H1 (cell line): Measurements from ENCODE around the gene OGFOD2. TPM values are rescaled to one million over a fixed set of nuclear protein-coding genes. Genes with fewer than 3 reads are reported as not detected.

Source experiments
- CTCF ChIA-PET: fragments of 300-600 bp; sonication (Branson Sonifier 250); formaldehyde crosslinking; loops from one replicate; lab custom pipeline; 2021; ENCODE audit not compliant: partially characterized antibody; lab: Charles Lee
- POLR2A ChIA-PET: fragments of 300-600 bp; sonication (Branson Sonifier 250); formaldehyde crosslinking; loops from one replicate; lab custom pipeline; 2021; ENCODE audit warnings: inconsistent platforms; ENCODE audit not compliant: partially characterized antibody; lab: Charles Lee
- DNase-seq, 2 experiments: peaks; one replicate each; pipeline versions ENCODE4 v3.0.0 to v3.0.0-alpha.2; 2010 to 2022; ENCODE audit warnings: low spot score in 2 of 2, low read depth in 1 of 2, mixed read lengths in 1 of 2
- FAIRE-seq: peaks from 2 replicates; lab custom pipeline; 2011; peaks lifted over from hg19 to GRCh38; lab: Jason Lieb, UNC
- H2AFZ ChIP-seq: 2 replicates; pipeline ENCODE4 v1.8.1; 2012; ENCODE audit warnings: low read length, inconsistent platforms
- H2AK5ac ChIP-seq: 2 replicates; pipeline ENCODE4 v1.6.1; 2013; ENCODE audit warnings: low read depth, low read length
- H2BK120ac ChIP-seq: replicated peaks from 2 replicates; pipeline ENCODE3; 2013; ENCODE audit warnings: low read depth, low read length, inconsistent platforms
- H2BK12ac ChIP-seq: 2 replicates; pipeline ENCODE4 v1.6.1; 2013; ENCODE audit warnings: low read depth, low read length
- H2BK15ac ChIP-seq: 2 replicates; pipeline ENCODE4 v1.6.1; 2013; ENCODE audit warnings: low read length
- H2BK20ac ChIP-seq: 2 replicates; pipeline ENCODE4 v1.6.1; 2013; ENCODE audit warnings: low read length
- H2BK5ac ChIP-seq: 2 replicates; pipeline ENCODE4 v1.6.1; 2013; ENCODE audit warnings: low read depth, low read length
- H3K14ac ChIP-seq: 2 replicates; pipeline ENCODE4 v1.6.1; 2013; ENCODE audit warnings: inconsistent platforms; ENCODE audit not compliant: insufficient read length
- H3K18ac ChIP-seq: 2 replicates; pipeline ENCODE4 v1.6.1; 2013; ENCODE audit warnings: low read length; ENCODE audit errors: extremely low read depth
- H3K23ac ChIP-seq: 2 replicates; pipeline ENCODE4 v1.6.1; 2013; ENCODE audit warnings: inconsistent platforms; ENCODE audit not compliant: insufficient read length
- H3K23me2 ChIP-seq: 2 replicates; pipeline ENCODE4 v1.6.1; 2013; ENCODE audit warnings: low read depth, low read length
- H3K27ac ChIP-seq: 2 replicates; pipeline ENCODE4 v1.6.1; 2011; ENCODE audit warnings: low read depth, low read length, inconsistent platforms
- H3K27me3 ChIP-seq, 4 experiments: replicated peaks in 1 of 4; 1 replicate in 1 of 4; 2 replicates in 3 of 4; pipeline versions ENCODE4 v1.6.1 to v1.8.1; 2011 to 2013; ENCODE audit warnings: low read length in 3 of 4, mild to moderate bottlenecking in 3 of 4, inconsistent platforms in 2 of 4, mixed read lengths in 2 of 4, moderate library complexity in 1 of 4; ENCODE audit not compliant: control insufficient read depth in 3 of 4, insufficient read depth in 3 of 4; ENCODE audit errors: extremely low read depth in 1 of 4
- H3K36me3 ChIP-seq, 4 experiments: 2 replicates each; pipeline versions ENCODE4 v1.6.1 to v1.8.1; 2011 to 2013; ENCODE audit warnings: mild to moderate bottlenecking in 4 of 4, low read length in 3 of 4, moderate library complexity in 2 of 4, control low read depth in 1 of 4, inconsistent platforms in 1 of 4; ENCODE audit not compliant: insufficient read depth in 4 of 4, control insufficient read depth in 2 of 4
- H3K4ac ChIP-seq: replicated peaks from 2 replicates; pipeline ENCODE3; 2013; ENCODE audit warnings: low read length, low read depth, mixed read lengths, inconsistent platforms; ENCODE audit not compliant: insufficient read length
- H3K4me1 ChIP-seq, 4 experiments: replicated peaks in 1 of 4; 1 replicate in 1 of 4; 2 replicates in 3 of 4; pipeline versions ENCODE4 v1.6.1 to v1.8.1; 2011 to 2013; ENCODE audit warnings: low read length in 3 of 4, inconsistent platforms in 2 of 4, mixed read lengths in 1 of 4; ENCODE audit not compliant: insufficient read depth in 4 of 4, control insufficient read depth in 3 of 4
- H3K4me2 ChIP-seq, 2 experiments: 2 replicates each; pipeline versions ENCODE4 v1.6.1 to v1.8.1; 2011 to 2013; ENCODE audit warnings: low read depth in 2 of 2, low read length in 2 of 2, control low read depth in 1 of 2, inconsistent platforms in 1 of 2, mild to moderate bottlenecking in 1 of 2; ENCODE audit not compliant: insufficient read depth in 1 of 2
- H3K4me3 ChIP-seq, 4 experiments: fragments of 200-600, 300-600 bp in 1 of 4; sonication (generic), shearing (Covaris generic), sonication (Bioruptor Twin) in 1 of 4; 2 replicates each; pipeline versions ENCODE4 v1.5.1 to v1.8.1; 2011 to 2016; ENCODE audit warnings: low read length in 4 of 4, low read depth in 3 of 4, control low read depth in 2 of 4, inconsistent platforms in 2 of 4, mild to moderate bottlenecking in 2 of 4, mixed read lengths in 1 of 4, moderate library complexity in 1 of 4; ENCODE audit not compliant: insufficient read depth in 2 of 4; ENCODE audit errors: extremely low read depth in 1 of 4
- H3K56ac ChIP-seq: replicated peaks from 2 replicates; pipeline ENCODE3; 2013; ENCODE audit warnings: low read depth, mild to moderate bottlenecking, mixed read lengths, low read length, inconsistent platforms; ENCODE audit not compliant: insufficient read length
- H3K79me1 ChIP-seq: 2 replicates; pipeline ENCODE4 v1.6.1; 2013; ENCODE audit warnings: low read depth, low read length, control low read depth
- H3K79me2 ChIP-seq, 2 experiments: 2 replicates each; pipeline versions ENCODE4 v1.6.1 to v1.8.1; 2012 to 2013; ENCODE audit warnings: low read length in 2 of 2, mild to moderate bottlenecking in 2 of 2, inconsistent platforms in 1 of 2; ENCODE audit not compliant: insufficient read depth in 2 of 2, control insufficient read depth in 1 of 2
- H3K9ac ChIP-seq, 4 experiments: replicated peaks in 1 of 4; 1 replicate in 1 of 4; 2 replicates in 3 of 4; pipeline versions ENCODE4 v1.6.1 to v1.8.1; 2011 to 2013; ENCODE audit warnings: low read depth in 3 of 4, low read length in 3 of 4, control low read depth in 2 of 4, mild to moderate bottlenecking in 2 of 4, moderate library complexity in 2 of 4, inconsistent platforms in 1 of 4; ENCODE audit errors: extremely low read depth in 1 of 4
- H3K9me3 ChIP-seq, 2 experiments: 2 replicates each; pipeline versions ENCODE4 v1.6.1 to v1.8.1; 2012 to 2013; ENCODE audit warnings: mild to moderate bottlenecking in 2 of 2, moderate library complexity in 2 of 2, control low read depth in 1 of 2, inconsistent platforms in 1 of 2, low read depth in 1 of 2, low read length in 1 of 2, mixed read lengths in 1 of 2; ENCODE audit not compliant: insufficient read depth in 2 of 2
- H4K20me1 ChIP-seq, 2 experiments: replicated peaks in 1 of 2; 2 replicates each; pipeline versions ENCODE3 to v1.8.1; 2011 to 2013; ENCODE audit warnings: inconsistent platforms in 2 of 2, low read length in 2 of 2, mild to moderate bottlenecking in 1 of 2; ENCODE audit not compliant: insufficient read depth in 2 of 2, control insufficient read depth in 1 of 2
- H4K5ac ChIP-seq: 2 replicates; pipeline ENCODE4 v1.6.1; 2013; ENCODE audit warnings: low read length, low read depth, mixed read lengths, inconsistent platforms; ENCODE audit not compliant: insufficient read length
- H4K8ac ChIP-seq: 2 replicates; pipeline ENCODE4 v1.8.0; 2013; ENCODE audit warnings: mild to moderate bottlenecking, moderate library complexity, low read length, inconsistent platforms; ENCODE audit not compliant: insufficient read depth; ENCODE audit errors: extremely low read depth
- H4K91ac ChIP-seq: replicated peaks from 2 replicates; pipeline ENCODE3; 2013; ENCODE audit warnings: low read length, mixed read lengths, inconsistent platforms; ENCODE audit not compliant: insufficient read length
- CHD1 ChIP-seq: IDR thresholded peaks from 2 replicates; pipeline ENCODE4 v1.6.1; 2012; ENCODE audit warnings: low read depth, low read length, improper control_type of control experiment
- CHD2 ChIP-seq: IDR thresholded peaks from 2 replicates; pipeline ENCODE4 v1.6.1; 2012; ENCODE audit warnings: low read length, improper control_type of control experiment
- CREB1 ChIP-seq: IDR thresholded peaks from 2 replicates; pipeline ENCODE4 v1.6.1; 2012; ENCODE audit warnings: inconsistent platforms
- GTF2F1 ChIP-seq: IDR thresholded peaks from 2 replicates; pipeline ENCODE4 v1.6.1; 2012; ENCODE audit warnings: low read depth, low read length, improper control_type of control experiment, borderline replicate concordance
- HDAC2 ChIP-seq, 2 experiments: fragments of 300-600 bp in 1 of 2; sonication (generic) in 1 of 2; IDR thresholded peaks; 2 replicates each; pipeline ENCODE4 v1.6.1; 2011 to 2012; ENCODE audit warnings: low read depth in 2 of 2, low read length in 2 of 2, mild to moderate bottlenecking in 2 of 2, moderate library complexity in 2 of 2, borderline replicate concordance in 1 of 2, inconsistent platforms in 1 of 2
- POLR2A ChIP-seq, 2 experiments: IDR thresholded peaks; 1 replicate in 1 of 2; 2 replicates in 1 of 2; pipeline ENCODE4 v1.6.1; 2011; ENCODE audit warnings: low read depth in 2 of 2, low read length in 2 of 2, mild to moderate bottlenecking in 2 of 2; ENCODE audit errors: control extremely low read depth in 1 of 2
- RAD21 ChIP-seq, 2 experiments: IDR thresholded peaks in 1 of 2; conservative IDR thresholded peaks in 1 of 2; 2 replicates each; pipeline ENCODE4 v1.6.1; 2011; ENCODE audit warnings: low read depth in 2 of 2, low read length in 2 of 2, improper control_type of control experiment in 1 of 2, inconsistent platforms in 1 of 2, mild to moderate bottlenecking in 1 of 2, moderate library complexity in 1 of 2
- RXRA ChIP-seq: IDR thresholded peaks from 2 replicates; pipeline ENCODE4 v1.6.1; 2011; ENCODE audit warnings: low read depth, mild to moderate bottlenecking, low read length, moderate library complexity; ENCODE audit not compliant: insufficient read depth
- SIRT6 ChIP-seq: IDR thresholded peaks from one replicate; pipeline ENCODE4 v1.7.1; 2012; ENCODE audit warnings: low read length, inconsistent platforms
- SIX5 ChIP-seq: IDR thresholded peaks from 2 replicates; pipeline ENCODE4 v1.6.1; 2011; ENCODE audit warnings: mild to moderate bottlenecking, low read depth, low read length
- TAF7 ChIP-seq: optimal IDR thresholded peaks from 2 replicates; pipeline ENCODE3; 2011; ENCODE audit warnings: low read depth, mild to moderate bottlenecking, inconsistent platforms, low read length, moderate library complexity, borderline replicate concordance
- TEAD4 ChIP-seq: IDR thresholded peaks from 2 replicates; pipeline ENCODE4 v1.6.1; 2012; ENCODE audit warnings: low read depth, low read length, inconsistent platforms, mixed read lengths
- WGBS, 2 experiments: shearing (Covaris generic) in 1 of 2; methylation state at CpG; one replicate each; pipeline versions ENCODE4 v1.1.6 to v1.1.7; 2013 to 2015; ENCODE audit warnings: low lambda C conversion rate in 2 of 2, mixed read lengths in 2 of 2, inconsistent platforms in 1 of 2, low coverage in 1 of 2, missing lambda C conversion rate in 1 of 2; ENCODE audit not compliant: insufficient replicate concordance in 2 of 2, insufficient coverage in 1 of 2, insufficient read length in 1 of 2; ENCODE audit errors: extremely low coverage in 1 of 2, missing lambda C conversion rate in 1 of 2; 5-methylcytosine and 5-hydroxymethylcytosine counted together
- polyA plus RNA-seq, 7 experiments: library from polyadenylated mRNA; depleted of rRNA in 3 of 7; stranded (reverse) in 5 of 7; unstranded in 2 of 7; fragments of >200 nt in 5 of 7; fragments of 200-250 nt in 2 of 7; gene quantifications; 1 replicate in 5 of 7; 2 replicates in 1 of 7; 4 replicates in 1 of 7; pipeline versions ENCODE4 v1.2.1 to v1.2.3, GENCODE V29; 2011 to 2013; ENCODE audit warnings: missing spikeins in 2 of 7, mixed read lengths in 2 of 7
- total RNA-seq: library from RNA; stranded (reverse); fragmentation: NEBNext Ultra II Directional; extraction: Animal tissue kit (Norgen Biotek cat#: 25700); gene quantifications from 2 replicates; pipeline ENCODE4 v1.2.1, GENCODE V29; 2021

Gene OGFOD2
- total and polyA plus RNA-seq, 2 of the 8 experiments (the other 6 are each of a cell fraction or from before 2014, with no cell fraction given): 17.3 to 20.3 TPM

DNA sequence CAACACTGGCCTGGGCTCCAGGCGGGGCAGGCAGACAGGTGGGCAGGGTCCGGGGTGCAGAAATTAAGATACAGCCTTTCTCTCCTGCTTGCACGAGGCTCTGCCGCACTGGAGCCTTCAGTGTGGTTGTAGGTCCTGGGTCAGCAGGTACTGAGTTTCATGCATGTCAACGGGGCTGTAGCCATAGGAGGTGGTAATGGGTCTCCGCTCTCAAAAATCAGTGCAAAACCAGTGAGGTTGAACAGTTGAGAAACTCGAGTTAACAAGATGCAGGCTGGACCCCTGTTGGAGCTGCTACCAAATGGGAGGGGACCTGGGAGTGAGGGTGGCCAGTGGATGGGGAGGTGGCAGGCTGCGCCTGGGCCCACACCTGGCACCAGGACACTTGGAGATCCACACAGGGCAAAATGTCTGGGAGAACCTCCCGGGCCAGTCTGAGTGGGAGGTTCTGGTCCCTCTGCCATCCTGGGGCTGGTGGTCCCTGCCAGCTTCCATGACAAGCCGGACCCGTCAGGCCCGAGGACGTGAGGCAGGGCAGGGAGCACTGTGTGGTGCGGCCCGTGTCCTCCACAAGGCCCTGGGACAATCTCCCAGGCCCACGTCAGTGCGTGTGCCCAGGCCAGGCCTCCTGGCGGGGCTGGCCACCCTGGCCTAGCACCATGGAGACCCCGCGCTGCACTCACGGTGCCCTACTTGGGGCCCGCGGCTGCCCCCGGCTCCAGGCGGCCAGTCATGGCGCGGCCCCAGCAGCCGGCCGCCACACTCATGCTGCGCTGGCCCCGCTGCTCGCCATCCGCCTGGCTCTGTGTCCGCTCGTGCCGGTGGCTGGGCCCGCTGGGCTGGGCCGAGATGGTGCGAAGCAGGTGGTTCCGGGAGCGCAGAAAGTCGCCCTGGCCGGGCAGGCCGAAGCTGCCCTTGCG, 10.6 kb downstream of the OGFOD2 start:
- H3K9ac ChIP-seq: no peak overlapping the region
- no peak overlapping the region for H4K91ac ChIP-seq
- H3K4me3 ChIP-seq: no peak overlapping the region
- H3K18ac ChIP-seq: no peak overlapping the region
- no peak overlapping the region for H2AK5ac ChIP-seq
- no peak overlapping the region for H2BK20ac ChIP-seq
- H4K20me1 ChIP-seq: peaks cover 0 to 7% of the 10 kb centered on the region in 2 experiments
- H3K9me3 ChIP-seq: no peaks in the 10 kb centered on the region
- peaks cover 8% of the 10 kb centered on the region; the same call in 1 of the 2 replicates for H3K23me2 ChIP-seq
- no peak for DNase-seq
- H3K4me1 ChIP-seq: peaks cover 0 to 7% (median 3%) of the 10 kb centered on the region in 4 experiments; a peak in 4 of 7 replicates
- H3K14ac ChIP-seq: no peak overlapping the region
- peaks cover 0 to 2% of the 10 kb centered on the region in 2 experiments; a peak in 1 of 4 replicates for H3K79me2 ChIP-seq
- peak overlapping the region; percentile 18; the same call in 1 of the 2 replicates for H4K8ac ChIP-seq
- H2BK12ac ChIP-seq: no peak overlapping the region
- CTCF ChIA-PET: interaction anchor here (0.8 to 1.8 kb wide), 3 partner anchors 125 to 253 kb away, joined by 3 to 4 read pairs (median 4); no protein-coding TSS in a partner anchor
- H3K27ac ChIP-seq: no peak overlapping the region
- H3K36me3 ChIP-seq: peaks cover 0 to 6% (median 1%) of the 10 kb centered on the region in 4 experiments; a peak in 2 of 8 replicates
- no peak overlapping the region for H4K5ac ChIP-seq
- H3K27me3 ChIP-seq: no peaks in the 10 kb centered on the region
- no peak overlapping the region for H2BK5ac ChIP-seq
- no peak overlapping the region for H2BK120ac ChIP-seq
- POLR2A ChIA-PET: interaction anchor here (0.7 to 3.3 kb wide), 4 partner anchors 9 to 19 kb away, joined by 3 to 15 read pairs (median 3); partner anchors contain the start of gene ABCB9
- no peaks in the 10 kb centered on the region for H3K79me1 ChIP-seq
- WGBS, 2 experiments: 92% methylated on average over 38 of the region's 45 CpGs; no CpG with 5 or more reads in 1 of the 2 experiments
- FAIRE-seq: no peak
- no peak overlapping the region for H2AFZ ChIP-seq
- no peak overlapping the region for H3K23ac ChIP-seq
- no peak overlapping the region for H3K4ac ChIP-seq
- no peak overlapping the region for H3K4me2 ChIP-seq
- H3K56ac ChIP-seq: no peak overlapping the region
- H2BK15ac ChIP-seq: no peak overlapping the region
- no peak for TF ChIP-seq POLR2A (IDR thresholded peaks at IDR 0.05; ENCODE audit: control extremely low read depth in 1 of 2, low read depth in 2 of 2, low read length in 2 of 2)
- TF ChIP-seq TEAD4: no peak
- TF ChIP-seq CHD2: no peak
- no peak for TF ChIP-seq GTF2F1
- TF ChIP-seq RXRA: no peak
- no peak for TF ChIP-seq CREB1
- TF ChIP-seq HDAC2 (IDR thresholded peaks at IDR 0.05; ENCODE audit: borderline replicate concordance in 1 of 2, low read depth in 2 of 2, low read length in 2 of 2): no peak
- no peak for TF ChIP-seq TAF7
- TF ChIP-seq RAD21 (IDR thresholded peaks at IDR 0.05 in 1 of 2, conservative IDR thresholded peaks at IDR 0.05 in 1 of 2; ENCODE audit: low read depth in 2 of 2, low read length in 2 of 2): no peak
- no peak for TF ChIP-seq SIRT6
- TF ChIP-seq SIX5: no peak
- TF ChIP-seq CHD1: no peak
